ENCODE measurements around the gene S100A7.
"Not testable (repeated sequence)": the region's sequence is repeated elsewhere in the genome, so short reads cannot be mapped to it uniquely, and the experiment has no call there.

The S100A7 gene

DNA sequence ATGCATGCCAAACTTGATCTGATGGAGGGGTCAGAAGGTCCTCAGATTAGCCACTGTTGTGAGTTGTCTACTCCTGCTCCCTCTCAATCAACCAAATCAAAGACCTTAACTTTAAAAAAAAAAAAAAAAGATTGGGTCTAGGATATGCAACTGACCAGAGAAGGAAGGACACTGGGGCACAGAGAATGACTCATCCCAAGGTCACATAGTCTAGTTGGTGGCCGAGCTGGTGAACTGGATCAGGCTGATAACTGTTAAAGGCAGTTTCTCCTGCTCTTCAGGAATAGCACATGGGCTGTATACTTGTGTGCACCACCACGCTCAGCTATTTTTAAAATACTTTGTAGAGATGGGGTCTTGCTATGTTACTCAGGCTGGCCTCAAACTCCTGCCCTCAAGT, 14.8 kb upstream of the S100A7 start:
- DNase-seq = no peak

DNA sequence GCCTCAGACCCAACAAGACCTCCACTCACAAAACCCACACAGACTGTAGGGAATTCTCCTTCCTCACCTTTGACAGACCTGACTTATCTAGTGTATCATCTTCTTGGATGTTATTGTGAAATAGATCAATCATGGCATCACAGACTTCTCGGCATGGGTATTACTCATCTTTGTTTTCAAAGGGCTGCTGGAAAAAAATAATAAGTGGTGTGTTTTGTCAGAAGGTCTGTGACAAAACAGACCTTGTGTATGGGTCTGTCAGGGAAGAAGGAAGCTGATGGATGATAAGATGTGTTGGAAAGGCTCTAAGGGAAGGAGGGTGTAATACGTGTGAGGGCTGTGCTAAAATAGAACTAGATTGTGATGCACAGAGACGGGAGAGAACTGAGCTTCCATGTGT, 13.9 kb upstream of the S100A7 start:
- no peak for DNase-seq

DNA sequence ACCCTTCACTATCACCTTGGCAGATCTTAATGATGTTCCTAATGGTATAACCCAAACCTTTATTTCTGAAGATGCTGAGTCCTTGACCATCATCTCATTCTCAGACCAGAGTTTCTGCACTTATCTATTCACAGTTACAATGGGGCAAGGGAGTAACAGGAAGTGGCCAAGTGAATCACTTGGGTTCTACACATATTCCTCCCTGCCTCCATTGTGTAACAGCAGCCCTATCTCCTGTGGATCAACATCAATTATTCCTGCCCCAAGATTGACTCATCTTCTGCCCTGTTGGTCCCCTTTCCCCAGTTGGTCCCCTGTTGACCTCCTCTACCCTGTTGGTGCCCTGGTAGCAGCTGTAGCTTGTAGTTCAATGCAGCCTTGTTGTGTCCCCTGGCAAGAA, 10.3 kb upstream of the S100A7 start:
- DNase-seq = no peak

DNA sequence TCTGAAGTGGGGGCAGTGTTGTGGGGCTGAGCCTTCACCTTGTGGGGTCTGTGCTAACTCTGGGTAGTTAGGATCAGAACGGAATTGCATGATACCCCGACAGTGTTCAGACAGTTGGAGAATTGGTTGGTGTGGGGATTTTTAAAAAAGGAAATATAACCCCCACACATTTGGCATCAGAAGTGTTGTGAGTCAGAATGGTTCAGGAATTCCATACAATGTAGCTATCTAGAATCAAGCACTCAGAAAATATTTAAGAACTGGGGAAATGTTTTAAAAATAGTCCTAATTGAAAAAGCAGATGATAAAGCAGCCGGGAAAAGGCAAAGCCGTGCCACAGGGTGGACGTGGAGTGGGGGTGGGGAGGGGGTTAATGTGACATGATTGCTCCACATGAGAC, 6.5 kb upstream of the S100A7 start:
- no peak for DNase-seq

DNA sequence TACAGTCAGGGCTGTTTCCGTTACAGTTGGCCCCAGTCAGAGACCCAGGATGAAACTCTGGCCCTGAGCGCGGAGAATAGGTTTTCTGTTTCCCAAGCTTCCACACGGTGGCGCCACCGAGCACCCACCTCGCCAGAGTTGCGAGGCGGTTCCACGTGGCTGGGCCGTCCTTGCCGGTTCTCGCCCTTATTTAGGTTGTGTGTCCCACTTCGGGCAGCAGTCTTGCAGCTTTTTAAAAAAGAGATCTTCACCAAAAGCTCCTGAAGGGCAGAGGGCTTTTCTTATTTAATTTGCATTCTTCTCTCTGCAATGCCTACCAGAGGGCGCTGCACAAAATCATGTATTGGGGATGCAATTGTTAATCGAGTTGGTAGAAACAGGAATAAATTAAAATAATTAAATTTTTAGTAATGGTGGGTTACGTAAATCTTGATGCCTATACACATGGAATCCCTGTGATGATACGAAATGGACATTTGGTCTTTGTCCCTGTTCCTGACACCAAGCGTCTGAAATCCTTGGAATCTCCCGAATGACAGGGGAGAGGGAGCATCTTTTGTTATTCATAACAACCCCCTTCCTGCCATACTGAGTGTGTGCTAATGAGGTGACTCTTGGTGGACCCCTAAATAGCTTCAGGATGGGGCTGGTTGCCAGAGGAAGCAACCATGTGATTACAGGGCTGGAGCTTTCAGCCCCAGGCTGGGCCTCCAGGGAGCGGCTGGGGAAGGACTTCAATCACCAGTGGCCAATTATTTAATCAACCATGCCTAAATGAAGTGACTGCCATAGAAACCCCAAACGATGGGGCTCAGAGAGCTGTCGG, 5.6 kb upstream of the S100A7 start:
- DNase-seq = peak; percentile 65

DNA sequence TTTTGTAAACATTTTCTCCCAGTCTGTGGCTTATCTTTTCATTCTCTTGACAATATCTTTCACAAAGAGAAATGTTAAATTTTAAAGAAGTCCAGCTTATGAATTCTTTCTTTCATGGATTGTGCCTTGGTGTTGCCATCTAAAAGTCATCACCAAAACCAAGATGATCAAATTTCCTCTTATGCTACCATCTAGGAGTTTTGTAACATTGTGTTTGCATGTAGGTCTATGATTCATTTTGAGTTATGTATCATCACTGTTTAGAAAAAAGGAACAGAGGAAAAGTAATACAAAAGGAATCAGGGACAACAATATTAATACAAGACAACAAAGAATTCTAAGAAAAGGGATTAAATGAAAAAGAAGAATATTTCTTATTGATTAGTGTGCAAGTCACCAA, 2.3 kb upstream of the S100A7 start:
- DNase-seq = not testable (repeated sequence)

DNA sequence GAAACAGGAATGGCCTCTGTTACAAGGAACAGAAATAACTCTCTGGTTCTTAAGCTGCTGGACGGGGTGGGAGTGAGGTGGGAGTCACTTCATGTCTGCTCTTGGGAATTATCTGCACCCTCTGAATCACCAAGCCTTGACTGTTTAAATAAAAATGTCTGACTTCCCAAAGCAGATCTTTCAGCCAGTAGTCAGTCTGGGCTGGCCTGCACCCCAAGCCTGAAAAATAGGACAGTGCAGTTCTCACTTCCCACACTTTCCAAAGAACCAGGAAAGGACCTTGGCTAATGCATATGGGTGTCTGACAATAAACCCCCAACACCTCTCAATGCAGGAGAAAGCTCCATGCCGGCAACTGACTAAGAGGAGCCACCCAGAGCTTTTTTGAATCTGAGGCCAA, 796 bp downstream of the S100A7 start:
- no peak for DNase-seq

DNA sequence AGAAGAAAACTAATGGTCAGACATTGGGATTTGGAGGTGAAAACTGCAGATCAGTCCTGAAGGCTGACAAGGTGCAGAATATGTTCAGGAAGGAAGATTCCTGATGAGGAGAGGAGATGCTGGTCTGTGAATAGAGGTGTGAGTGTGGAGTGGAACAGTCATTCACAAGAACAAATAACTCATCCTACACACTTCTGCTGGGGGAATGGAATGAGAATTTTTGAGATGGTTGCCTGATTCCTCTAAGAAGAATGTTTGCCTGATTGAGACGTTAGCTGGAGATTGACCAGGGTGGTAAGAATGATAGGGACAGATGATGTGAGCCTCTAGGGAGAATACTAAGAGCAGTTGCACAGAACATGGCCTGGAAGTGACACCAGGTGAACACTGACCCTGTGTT, 4.1 kb downstream of the S100A7 start:
- no peak for DNase-seq

DNA sequence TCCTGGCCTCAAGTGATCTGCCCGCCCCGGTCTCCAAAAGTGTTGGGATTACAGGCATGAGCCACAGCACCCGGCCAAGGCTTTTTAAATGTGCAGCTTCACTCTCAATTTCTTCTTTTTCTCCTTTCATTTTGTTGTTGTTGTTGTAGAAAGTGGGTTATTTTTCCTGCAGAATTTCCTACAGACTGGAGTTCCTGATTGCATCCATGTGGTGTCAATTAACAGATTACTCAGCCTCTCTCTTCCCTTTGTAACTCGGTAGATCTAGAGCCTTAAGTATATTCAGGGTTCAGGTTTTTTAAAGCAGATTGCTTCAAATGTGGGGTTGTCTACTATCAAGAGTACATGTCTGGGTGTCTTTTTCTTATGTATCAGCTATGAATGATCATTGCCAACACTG, 11.6 kb downstream of the S100A7 start:
- not testable (repeated sequence) for DNase-seq

DNA sequence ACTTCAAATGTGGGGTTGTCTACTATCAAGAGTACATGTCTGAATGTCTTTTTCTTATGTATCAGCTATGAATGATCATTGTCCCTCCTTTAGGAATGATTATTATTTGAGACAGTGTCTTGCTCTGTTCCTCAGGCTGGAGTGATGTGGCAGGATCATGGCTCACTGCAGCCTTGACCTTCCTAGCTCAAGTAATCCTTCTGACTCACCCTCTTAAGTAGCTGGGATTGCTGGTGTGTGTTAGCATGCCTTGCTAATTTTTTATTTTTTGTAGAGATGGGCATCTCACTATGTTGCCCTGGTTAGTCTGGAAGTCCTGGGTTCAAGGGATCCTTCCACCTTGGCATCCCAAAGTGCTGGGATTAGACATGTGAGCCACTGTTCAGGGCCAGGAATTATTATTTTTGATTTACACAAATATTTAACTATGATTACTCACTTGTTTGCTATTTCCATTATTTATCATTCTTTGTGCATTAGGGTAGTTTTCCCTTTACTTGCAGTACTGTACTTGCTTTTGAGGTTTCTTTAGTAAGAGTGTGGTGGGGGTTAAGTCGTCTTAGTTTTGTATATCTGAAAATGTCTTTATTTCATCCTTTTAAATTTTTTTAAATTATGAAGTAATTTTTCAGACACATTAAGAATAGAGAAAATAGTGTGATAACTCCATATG, 12.8 kb downstream of the S100A7 start:
- DNase-seq = no peak

DNA sequence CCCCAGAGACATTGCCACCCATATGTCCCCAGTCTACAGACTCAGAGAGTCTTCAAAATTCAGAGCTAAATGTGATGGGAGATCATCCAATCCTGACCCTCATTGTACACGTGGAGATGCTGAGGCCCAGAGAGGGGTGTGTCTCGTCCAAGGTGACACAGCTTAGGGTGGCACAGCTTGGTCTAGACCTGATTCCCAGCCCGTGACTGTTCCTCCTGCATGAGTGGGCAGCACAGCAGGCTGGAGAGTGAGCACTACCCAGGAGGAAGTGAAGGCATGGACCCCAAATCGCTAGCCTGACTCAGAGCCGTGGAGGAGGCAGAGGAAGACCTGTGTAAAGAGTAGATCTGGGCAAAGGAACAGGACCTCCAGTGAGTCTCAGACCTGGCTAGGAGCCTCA, 16.4 kb downstream of the S100A7 start:
- DNase-seq = no peak

DNA sequence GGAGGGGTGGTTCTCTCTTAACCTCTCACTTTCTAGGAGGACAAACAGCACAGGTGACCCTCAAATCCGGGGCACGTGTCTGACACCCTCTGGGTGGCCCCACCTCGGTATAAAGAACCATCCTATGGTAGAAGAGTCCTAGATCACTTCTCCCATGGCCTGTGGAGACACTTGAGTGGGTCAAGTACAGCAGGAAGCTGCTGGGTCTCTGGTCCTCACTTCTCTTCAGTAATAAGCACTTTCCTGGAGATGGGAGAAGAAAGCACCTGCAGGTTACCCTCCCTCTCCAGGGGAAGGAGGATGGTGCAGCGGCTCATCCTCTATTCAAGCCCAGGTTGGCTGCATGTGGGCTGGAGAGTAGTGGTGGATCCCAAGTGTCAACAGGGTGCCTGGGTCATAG, 17.0 kb downstream of the S100A7 start:
- DNase-seq = no peak

DNA sequence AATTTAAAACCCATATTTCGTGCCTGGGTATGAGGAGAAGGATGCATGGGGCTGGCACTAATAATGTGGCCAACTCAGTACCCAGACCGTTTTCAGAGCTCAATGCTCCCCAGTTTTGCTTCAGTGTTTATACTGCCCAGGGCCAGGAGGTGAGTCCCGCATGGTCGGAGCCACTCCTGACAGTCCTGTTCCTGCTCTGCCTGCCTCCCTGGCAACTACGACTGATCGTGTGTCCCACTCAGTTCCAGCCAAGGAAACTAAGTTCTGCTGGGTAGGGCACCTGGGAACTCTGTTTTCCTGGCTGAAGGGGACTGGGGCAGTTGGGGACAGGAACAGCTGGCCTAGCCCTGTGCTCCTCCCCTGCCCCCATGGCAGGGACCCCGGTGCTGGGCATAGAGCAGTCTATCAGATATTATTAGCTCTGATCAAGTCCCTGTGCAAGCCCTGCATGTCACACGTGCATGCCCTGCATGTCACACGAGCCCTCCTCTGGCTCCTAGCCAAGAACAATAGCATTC, 19.2 kb downstream of the S100A7 start:
- DNase-seq = no peak

DNA sequence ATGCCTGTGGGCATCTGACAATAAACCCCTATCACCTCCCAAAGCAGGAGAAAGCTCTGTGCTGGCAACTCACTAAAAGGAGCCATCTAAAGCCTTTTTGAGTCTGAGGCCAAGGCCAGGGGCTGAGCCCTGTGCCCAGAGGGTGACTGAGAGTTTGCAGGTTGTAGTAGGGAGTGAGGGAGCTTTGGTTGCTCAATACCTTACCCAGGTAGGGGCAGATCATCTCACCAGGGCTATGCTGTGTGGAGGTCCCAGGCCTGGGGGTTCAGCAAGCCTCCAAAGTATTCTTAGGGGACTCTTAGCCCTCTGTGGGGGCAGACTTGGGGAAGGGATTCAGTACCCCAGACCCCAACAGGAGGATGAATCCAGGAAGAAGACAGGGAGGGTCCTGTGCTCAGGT, 21.2 kb downstream of the S100A7 start:
- no peak for DNase-seq

DNA sequence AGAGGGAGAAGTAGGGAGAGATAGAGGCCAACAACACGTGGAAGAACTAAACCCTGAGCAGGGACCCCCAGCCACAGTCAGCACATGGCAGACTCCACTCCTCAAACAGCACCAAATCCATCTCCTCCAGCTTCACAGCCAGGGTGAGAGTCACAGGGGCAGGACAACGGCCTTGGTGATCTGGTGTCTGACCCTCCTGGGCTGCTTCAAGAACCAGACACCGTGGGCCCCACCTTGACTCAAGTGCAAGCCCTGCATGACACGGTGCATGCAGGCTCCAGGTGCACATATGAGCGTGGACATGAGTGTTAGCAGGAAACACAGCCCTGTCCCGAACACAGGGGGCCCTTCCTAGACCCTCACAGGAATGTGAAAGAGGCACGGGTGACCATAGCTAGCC, 21.9 kb downstream of the S100A7 start:
- no peak for DNase-seq

DNA sequence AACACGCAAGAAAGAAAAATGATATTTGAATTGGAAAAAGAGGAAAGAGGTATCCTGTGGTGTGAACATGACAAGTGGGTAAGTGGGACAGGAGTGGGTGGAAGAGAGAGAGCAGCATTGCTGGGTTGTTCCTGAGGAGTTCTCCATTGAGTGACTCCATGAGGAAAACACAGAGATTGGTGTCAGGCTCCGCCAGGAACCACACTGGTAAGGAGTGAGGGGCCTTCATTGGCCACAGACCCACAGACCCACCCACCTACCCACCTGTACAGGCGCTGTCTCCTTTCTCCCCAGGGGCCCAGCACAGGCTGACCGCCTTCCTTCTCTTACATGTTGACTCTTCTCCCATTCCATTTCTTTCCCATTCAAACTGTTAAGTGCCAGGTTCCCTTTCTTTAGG, 23.2 kb downstream of the S100A7 start:
- no peak for DNase-seq

DNA sequence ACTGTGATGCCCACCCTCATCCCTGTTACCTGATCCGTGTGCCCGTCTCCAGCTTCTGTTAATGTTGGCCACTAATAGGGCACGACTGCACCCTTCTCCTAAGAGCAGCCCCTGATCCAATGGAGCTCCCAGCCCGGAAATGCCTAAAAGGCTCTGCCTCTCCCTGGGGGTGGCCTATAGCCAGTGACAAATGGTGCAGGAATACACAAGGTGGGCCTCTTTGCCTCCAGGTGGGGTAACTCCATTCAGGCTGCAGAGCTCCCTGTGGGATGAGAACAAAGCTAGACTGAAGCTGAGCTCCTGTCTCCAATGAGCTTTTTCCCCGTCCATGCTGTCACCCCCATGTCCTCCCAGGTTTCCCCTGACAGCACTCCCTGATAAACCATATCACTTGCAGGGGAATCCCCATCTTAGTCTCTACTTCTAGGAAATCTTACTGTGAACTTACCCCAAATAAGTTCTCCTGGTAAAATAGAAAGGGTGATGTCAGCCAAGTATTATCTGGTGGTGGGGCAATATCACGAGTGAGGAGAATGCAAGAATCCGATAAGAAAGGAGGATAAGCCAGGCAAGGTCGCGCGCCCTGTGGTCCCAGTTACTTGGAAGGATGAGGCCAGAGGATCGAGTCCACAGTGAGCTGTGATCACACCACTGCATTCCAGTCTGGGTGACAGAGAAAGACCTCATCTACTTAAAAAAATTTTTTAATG, 25.6 kb downstream of the S100A7 start:
- DNase-seq = no peak

DNA sequence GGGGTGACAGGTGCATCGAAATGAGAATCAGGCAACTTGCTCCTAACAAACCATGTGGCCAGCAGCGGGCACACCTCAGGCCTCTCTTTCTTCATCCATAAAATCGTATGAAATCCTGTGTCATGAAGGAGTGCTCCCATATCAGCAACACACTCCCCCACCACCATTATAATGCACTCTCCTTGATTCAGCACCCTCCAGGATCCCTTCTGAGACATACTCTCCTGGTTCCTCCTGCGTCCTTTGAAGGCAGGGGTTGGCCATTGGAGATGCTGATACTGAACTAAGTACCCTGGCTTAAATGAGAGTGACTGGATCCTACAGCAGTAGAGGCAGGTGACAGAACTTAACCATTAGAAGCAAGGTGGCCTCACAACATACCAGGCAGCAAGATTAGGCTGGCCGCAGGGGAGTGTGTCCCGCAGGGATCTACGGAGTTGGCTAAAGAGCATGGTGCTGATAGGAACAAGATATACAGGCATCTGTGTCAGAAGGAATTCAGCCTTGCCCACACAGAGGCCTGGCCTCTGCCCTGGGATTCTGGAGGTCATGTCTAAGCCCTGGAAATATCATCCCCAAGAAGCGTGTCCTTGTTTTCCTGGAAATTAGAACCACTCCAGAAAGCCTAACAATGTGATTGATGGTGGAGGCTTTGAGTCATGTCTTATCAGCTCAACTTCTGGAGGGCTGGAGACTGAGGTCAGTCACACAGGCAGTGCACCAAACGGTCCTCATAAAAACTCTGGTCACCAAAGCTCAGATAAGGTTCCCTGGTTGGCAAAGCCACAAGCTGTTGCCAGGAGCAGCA, 27.4 kb downstream of the S100A7 start:
- DNase-seq = no peak

DNA sequence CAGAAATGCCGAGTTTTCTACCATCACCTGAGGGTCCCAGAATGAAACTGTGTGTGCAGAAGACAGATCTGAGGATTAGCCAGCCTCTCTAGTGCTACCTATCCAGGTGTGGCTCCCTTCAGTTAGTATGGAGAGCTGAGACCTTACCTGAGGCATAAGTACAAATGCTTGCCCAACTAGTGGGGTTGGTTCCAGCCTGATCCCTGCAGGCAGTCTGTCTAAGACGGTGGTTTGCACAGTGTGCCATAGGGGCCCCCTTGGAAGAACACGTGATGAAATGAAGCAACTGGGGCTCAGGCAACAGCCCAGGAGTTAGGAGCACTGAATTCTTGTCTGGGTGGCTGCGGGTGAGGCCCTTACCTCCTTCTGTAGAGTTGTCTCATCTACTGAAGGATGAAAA, 28.5 kb downstream of the S100A7 start:
- no peak for DNase-seq

DNA sequence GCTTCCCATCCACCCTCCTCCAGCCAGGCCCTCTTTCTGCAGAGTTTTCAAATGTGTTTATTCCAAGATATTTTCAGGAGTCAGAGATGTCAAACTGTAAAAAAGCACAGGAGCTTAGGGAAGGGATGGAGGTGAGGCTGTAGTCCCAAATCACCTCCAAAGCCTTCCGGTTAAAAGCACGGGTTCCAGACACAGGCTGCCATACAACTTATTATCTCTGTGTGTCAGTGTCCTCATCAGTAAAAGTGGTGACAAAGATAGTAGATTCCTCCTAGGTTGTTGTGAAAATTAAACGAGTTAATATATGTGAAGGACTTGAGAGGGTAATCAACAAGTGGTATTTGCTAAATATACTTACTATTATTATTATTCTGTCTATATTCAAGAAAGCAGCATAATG, 29.0 kb downstream of the S100A7 start:
- DNase-seq = no peak

DNA sequence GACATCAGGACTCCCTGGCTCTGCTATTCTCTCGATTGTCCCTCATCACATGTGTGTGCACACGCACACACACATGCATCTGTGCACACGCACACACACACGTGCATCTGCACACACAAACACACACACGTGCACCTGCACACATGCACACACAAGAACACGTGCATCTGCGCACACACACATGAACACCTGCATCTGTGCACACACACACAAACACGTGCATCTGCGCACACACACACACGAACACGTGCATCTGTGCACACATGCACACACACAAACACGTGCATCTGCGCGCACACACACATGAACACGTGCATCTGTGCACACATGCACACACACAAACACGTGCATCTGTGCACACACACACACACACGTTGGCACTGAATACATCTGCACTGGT, 29.4 kb downstream of the S100A7 start:
- DNase-seq = no peak

DNA sequence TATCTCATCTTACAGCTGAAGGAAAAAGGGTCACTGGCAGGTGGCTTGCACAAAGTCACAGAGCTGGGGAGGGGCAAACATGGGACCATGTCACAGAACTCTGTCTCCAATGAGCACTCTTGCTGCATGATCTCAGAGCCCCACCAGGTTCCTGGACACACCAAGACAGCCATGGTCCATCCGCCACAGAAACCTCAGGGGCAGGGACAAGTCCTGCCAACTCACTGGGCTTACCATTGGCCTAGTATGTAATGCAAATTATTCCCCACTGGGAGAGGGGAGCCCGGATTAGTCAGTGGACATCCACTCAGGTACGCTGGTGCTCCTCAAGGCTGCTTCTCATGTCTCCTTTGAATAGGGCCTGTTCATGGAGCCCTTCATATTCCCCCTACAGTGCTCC, 29.9 kb downstream of the S100A7 start:
- no peak for DNase-seq

DNA sequence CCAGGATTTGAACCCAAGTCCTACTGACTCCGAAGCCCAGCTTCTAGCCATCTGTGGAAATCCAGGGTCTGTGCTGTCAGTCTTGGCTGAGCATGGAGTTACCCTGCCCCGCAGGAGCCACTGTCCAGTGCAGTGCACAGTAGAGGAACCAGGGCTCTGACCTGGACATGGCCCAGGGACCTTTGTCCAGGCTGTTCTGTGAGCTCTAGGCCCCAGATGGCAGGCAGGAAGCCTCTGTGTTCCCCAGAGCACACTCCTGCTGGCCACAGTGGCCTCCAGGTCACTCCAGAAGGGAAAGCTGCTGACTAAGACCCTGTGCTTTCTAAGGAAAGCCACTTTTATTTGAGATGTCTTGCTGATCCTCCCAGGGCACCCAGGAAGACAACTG, 30.3 kb downstream of the S100A7 start:
- no peak for DNase-seq

All from stimulated activated CD4-positive, alpha-beta T cell treated with anti-CD3 and anti-CD28 coated beads, Interleukin-1b, Interleukin-23, amount 100 ng/mL, for 48 hours (primary cell).